Brain microvascular endothelial cell (primary cell): ENCODE results near the gene KISS1R.
"Not testable (repeated sequence)": the region's sequence is repeated elsewhere in the genome, so short reads cannot be mapped to it uniquely, and the experiment has no call there.

Experiments used
- DNase-seq: peaks from one replicate; pipeline ENCODE4 v3.0.0-alpha.2; 2020
- H3K27ac ChIP-seq: fragments of 250-450 bp; sonication (Bioruptor Pico); 2 replicates; pipeline ENCODE4 v1.5.1; 2020; ENCODE audit warnings: mild to moderate bottlenecking, moderate library complexity
- H3K27me3 ChIP-seq: fragments of 250-450 bp; sonication (Bioruptor Pico); replicated peaks from 2 replicates; pipeline ENCODE4 v1.5.1; 2020; ENCODE audit warnings: mild to moderate bottlenecking
- H3K36me3 ChIP-seq: fragments of 250-450 bp; sonication (Bioruptor Pico); replicated peaks from 2 replicates; pipeline ENCODE4 v1.5.1; 2020; ENCODE audit warnings: mild to moderate bottlenecking
- H3K4me3 ChIP-seq: 2 replicates; pipeline ENCODE4 v1.5.1; 2011; ENCODE audit warnings: low read depth, mild to moderate bottlenecking, control low read depth, low read length, moderate library complexity
- CTCF ChIP-seq: IDR thresholded peaks from 2 replicates; pipeline ENCODE4 v1.5.1; 2011; ENCODE audit warnings: low read depth, mild to moderate bottlenecking, moderate library complexity, low read length, control low read depth, inconsistent platforms; ENCODE audit errors: missing control alignments
- in situ Hi-C: cut with HindIII; loops from 2 replicates; pipeline ENCODE4 v1.10.0; 2017; ENCODE audit warnings: low sequenced_read_pairs, low pct_ligation_motif_present

The KISS1R gene

GRCh38 chr19:875265-875879 is 41.8 kb upstream of the KISS1R start:
- TF ChIP-seq CTCF: peak; percentile 3
- no peak overlapping the region for H3K4me3 ChIP-seq
- H3K27ac ChIP-seq: no peak overlapping the region
- in situ Hi-C loops: no loop called here
- no peak for DNase-seq
- H3K27me3 ChIP-seq: no peaks in the 10 kb centered on the region
- peaks cover 45% of the 10 kb centered on the region for H3K36me3 ChIP-seq

- DNase-seq: no peak
- TF ChIP-seq CTCF: no peak
- no peak overlapping the region for H3K27ac ChIP-seq
- in situ Hi-C loops: no loop called here
- H3K27me3 ChIP-seq: no peaks in the 10 kb centered on the region
- H3K4me3 ChIP-seq: no peak overlapping the region
- peaks cover 45% of the 10 kb centered on the region for H3K36me3 ChIP-seq
Measured at GRCh38 chr19:876089-876488, 41.0 kb upstream of the KISS1R start.

- Histone ChIP-seq H3K27me3 (no peaks in the 10 kb centered on the region), H3K4me3 (no peak overlapping the region), H3K27ac (no peak overlapping the region), H3K36me3 (peaks cover 47% of the 10 kb centered on the region)
- no peak for TF ChIP-seq CTCF
- in situ Hi-C loops: no loop called here
- DNase-seq: no peak
Measured at GRCh38 chr19:876780-877314, 40.3 kb upstream of the KISS1R start.

- peaks cover 52% of the 10 kb centered on the region for H3K36me3 ChIP-seq
- in situ Hi-C loops: not testable (repeated sequence)
Measured at GRCh38 chr19:877992-878660, 39.0 kb upstream of the KISS1R start.

GRCh38 chr19:878751-879561 is 38.2 kb upstream of the KISS1R start:
- H3K4me3 ChIP-seq, H3K27me3 ChIP-seq, in situ Hi-C loops, DNase-seq, H3K27ac ChIP-seq: not testable (repeated sequence)
- H3K36me3 ChIP-seq: peaks cover 50% of the 10 kb centered on the region

More at GRCh38 chr19:877992-878660, 39.0 kb upstream of the KISS1R start:
- H3K4me3 ChIP-seq, H3K27me3 ChIP-seq, DNase-seq, H3K27ac ChIP-seq: not testable (repeated sequence)

- in situ Hi-C loops: no loop called here
- peaks cover 51% of the 10 kb centered on the region for H3K36me3 ChIP-seq
- TF ChIP-seq CTCF: no peak
- H3K27me3 ChIP-seq: no peaks in the 10 kb centered on the region
- no peak overlapping the region for H3K4me3 ChIP-seq
- no peak for DNase-seq
- no peak overlapping the region for H3K27ac ChIP-seq
Measured at GRCh38 chr19:879711-880438, 37.3 kb upstream of the KISS1R start.
